Loucy (cell line): ENCODE results near the gene TMEM63A.

ENCODE experiments used
- H2AFZ ChIP-seq: fragments of 200-600 bp; sonication (generic); 2 replicates; pipeline ENCODE4 v1.6.0; 2016; ENCODE audit warnings: antibody characterized with exemption, mild to moderate bottlenecking, low read length, moderate library complexity
- H3F3A ChIP-seq: fragments of 200-600 bp; 2 replicates; pipeline ENCODE4 v1.6.0; 2016; ENCODE audit warnings: antibody characterized with exemption, low read depth, mild to moderate bottlenecking
- H3K27me3 ChIP-seq: fragments of 200-600 bp; sonication (generic); 2 replicates; pipeline ENCODE4 v1.6.1; 2014; ENCODE audit warnings: low read length, mild to moderate bottlenecking; ENCODE audit not compliant: insufficient read depth, poor library complexity, severe bottlenecking
- H3K36me3 ChIP-seq: fragments of 200-600 bp; sonication (generic); 2 replicates; pipeline ENCODE4 v1.6.1; 2016; ENCODE audit warnings: low read length; ENCODE audit not compliant: insufficient read depth
- H3K4me1 ChIP-seq: fragments of 200-600 bp; sonication (generic); 2 replicates; pipeline ENCODE4 v1.5.1; 2014; ENCODE audit warnings: low read length, mild to moderate bottlenecking; ENCODE audit not compliant: insufficient read depth, poor library complexity, severe bottlenecking
- H3K4me2 ChIP-seq: fragments of 200-600 bp; sonication (generic); 2 replicates; pipeline ENCODE4 v1.6.0; 2014; ENCODE audit warnings: antibody characterized with exemption, low read length, low read depth, mild to moderate bottlenecking; ENCODE audit not compliant: poor library complexity, severe bottlenecking
- H3K4me3 ChIP-seq: fragments of 200-600 bp; sonication (generic); 2 replicates; pipeline ENCODE4 v1.5.1; 2014; ENCODE audit warnings: low read length, mild to moderate bottlenecking, mixed read lengths; ENCODE audit not compliant: poor library complexity, severe bottlenecking
- H3K79me2 ChIP-seq: fragments of 200-600 bp; sonication (generic); 2 replicates; pipeline ENCODE4 v1.6.1; 2014; ENCODE audit warnings: low read length; ENCODE audit not compliant: insufficient read depth
- H3K9ac ChIP-seq: fragments of 200-600 bp; sonication (generic); 2 replicates; pipeline ENCODE4 v1.6.0; 2014; ENCODE audit warnings: mild to moderate bottlenecking, low read depth, low read length, moderate library complexity; ENCODE audit not compliant: poor library complexity, severe bottlenecking
- H3K9me2 ChIP-seq: fragments of 200-600 bp; sonication (generic); replicated peaks from 2 replicates; pipeline ENCODE4 v1.6.1; 2016; ENCODE audit warnings: low read depth, low read length, mixed read lengths
- H3K9me3 ChIP-seq: fragments of 200-600 bp; sonication (generic); 2 replicates; pipeline ENCODE4 v1.6.1; 2014; ENCODE audit warnings: mild to moderate bottlenecking, antibody characterized with exemption, low read length, low read depth; ENCODE audit not compliant: insufficient read depth
- H4K20me1 ChIP-seq: fragments of 200-600 bp; sonication (generic); 2 replicates; pipeline ENCODE4 v1.6.0; 2014; ENCODE audit warnings: antibody characterized with exemption, low read length, mild to moderate bottlenecking; ENCODE audit not compliant: insufficient read depth, poor library complexity, severe bottlenecking
- EZH2phosphoT487 ChIP-seq: fragments of 200-600 bp; IDR thresholded peaks from 2 replicates; pipeline ENCODE4 v1.6.1; 2018; ENCODE audit warnings: antibody characterized with exemption, mild to moderate bottlenecking, moderate library complexity, borderline replicate concordance
- TF ChIP-seq, protein P1 (sequence below): fragments of 200-600 bp; sonication (generic); conservative IDR thresholded peaks from 2 replicates; pipeline ENCODE4 v1.5.1; 2014; ENCODE audit warnings: mild to moderate bottlenecking, antibody characterized with exemption, low read length

The TMEM63A gene

DNA sequence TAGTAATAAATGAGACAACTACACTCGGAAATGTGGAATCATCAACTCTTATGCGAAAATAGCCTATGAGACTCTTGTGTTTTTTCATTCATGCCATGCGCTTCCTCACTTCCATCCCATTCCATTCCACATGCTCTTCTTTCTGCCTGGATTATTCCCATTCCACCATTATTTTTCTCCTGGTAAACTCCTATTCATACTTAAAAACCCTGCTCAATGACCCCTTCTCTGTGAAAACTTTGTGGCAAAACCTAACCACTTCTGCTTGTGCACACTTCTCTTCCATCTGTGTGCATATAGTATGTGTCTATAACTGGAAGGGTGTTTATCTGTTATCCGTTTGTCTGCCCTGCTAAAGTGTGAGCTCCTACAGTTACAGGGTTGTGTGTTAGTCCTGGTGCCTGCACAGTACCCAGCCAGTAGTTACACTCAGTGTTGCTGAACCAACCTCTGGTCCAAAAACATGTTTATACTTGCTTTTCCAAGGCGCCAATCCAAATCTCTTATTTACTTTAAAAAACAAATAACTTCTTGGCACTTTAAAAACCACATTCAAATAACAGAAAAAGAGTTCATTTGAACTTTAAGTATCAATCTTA, 61.6 kb downstream of the TMEM63A start:
- no peaks in the 10 kb centered on the region for H3K79me2 ChIP-seq
- no peaks in the 10 kb centered on the region for H3K27me3 ChIP-seq
- no peaks in the 10 kb centered on the region for H3K9me3 ChIP-seq
- no peak overlapping the region for H3K4me3 ChIP-seq
- no peak for TF ChIP-seq EZH2phosphoT487
- TF ChIP-seq, protein P1, sequence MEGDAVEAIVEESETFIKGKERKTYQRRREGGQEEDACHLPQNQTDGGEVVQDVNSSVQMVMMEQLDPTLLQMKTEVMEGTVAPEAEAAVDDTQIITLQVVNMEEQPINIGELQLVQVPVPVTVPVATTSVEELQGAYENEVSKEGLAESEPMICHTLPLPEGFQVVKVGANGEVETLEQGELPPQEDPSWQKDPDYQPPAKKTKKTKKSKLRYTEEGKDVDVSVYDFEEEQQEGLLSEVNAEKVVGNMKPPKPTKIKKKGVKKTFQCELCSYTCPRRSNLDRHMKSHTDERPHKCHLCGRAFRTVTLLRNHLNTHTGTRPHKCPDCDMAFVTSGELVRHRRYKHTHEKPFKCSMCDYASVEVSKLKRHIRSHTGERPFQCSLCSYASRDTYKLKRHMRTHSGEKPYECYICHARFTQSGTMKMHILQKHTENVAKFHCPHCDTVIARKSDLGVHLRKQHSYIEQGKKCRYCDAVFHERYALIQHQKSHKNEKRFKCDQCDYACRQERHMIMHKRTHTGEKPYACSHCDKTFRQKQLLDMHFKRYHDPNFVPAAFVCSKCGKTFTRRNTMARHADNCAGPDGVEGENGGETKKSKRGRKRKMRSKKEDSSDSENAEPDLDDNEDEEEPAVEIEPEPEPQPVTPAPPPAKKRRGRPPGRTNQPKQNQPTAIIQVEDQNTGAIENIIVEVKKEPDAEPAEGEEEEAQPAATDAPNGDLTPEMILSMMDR = no peak
- H4K20me1 ChIP-seq = no peaks in the 10 kb centered on the region
- no peak overlapping the region for H3K9ac ChIP-seq
- H3K4me1 ChIP-seq = peaks cover 11% of the 10 kb centered on the region
- no peak overlapping the region for H2AFZ ChIP-seq
- H3K9me2 ChIP-seq = no peaks in the 10 kb centered on the region
- H3K4me2 ChIP-seq = no peak overlapping the region
- no peaks in the 10 kb centered on the region for H3F3A ChIP-seq
- H3K36me3 ChIP-seq = no peaks in the 10 kb centered on the region

DNA sequence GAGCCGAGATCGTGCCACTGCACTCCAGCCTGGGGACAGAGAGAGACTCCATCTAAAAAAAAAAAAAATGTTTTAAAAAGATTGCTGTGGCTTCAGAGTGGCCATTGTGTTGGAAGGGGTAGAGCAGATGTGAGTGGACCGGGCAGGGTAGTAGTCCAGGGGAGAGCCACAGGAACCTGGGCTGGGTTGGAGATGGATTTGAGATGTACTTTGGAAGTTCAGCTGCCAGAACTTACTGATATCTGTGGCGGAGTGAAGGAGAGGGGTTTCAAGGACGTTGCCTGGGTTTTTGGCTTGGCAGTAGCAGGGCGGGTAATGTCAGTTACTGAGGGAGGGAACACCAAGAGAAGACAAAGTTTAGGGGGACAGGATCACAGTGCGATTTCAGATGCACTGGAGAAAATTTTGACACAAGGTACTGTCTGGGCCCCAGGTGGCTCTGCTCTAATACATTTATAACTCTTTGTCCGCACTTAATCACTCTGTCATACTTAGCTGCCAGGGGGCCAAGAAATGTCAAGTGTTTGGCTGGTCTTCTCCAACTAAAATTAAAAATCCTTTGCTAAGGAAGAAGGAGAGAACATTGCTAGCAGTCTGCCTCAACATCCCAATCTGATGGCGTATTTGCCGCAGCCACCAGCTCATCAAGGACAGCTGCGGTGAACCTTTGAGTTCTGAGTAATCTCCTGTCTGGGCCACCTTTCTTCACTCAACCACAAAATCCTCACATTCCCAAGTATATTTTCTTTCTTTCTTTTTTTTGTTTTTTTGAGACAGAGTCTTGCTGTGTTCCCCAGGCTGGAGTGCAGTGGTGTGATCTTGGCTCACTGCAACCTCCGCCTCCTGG, 62.6 kb downstream of the TMEM63A start:
- Histone ChIP-seq H3K4me3 (no peak overlapping the region), H3K9ac (no peak overlapping the region), H3F3A (no peaks in the 10 kb centered on the region), H3K27me3 (no peaks in the 10 kb centered on the region), H3K9me3 (no peaks in the 10 kb centered on the region), H3K36me3 (no peaks in the 10 kb centered on the region), H3K79me2 (no peaks in the 10 kb centered on the region), H3K4me2 (no peak overlapping the region), H2AFZ (no peak overlapping the region), H3K4me1 (peaks cover 11% of the 10 kb centered on the region), H4K20me1 (no peaks in the 10 kb centered on the region), H3K9me2 (no peaks in the 10 kb centered on the region)
- TF ChIP-seq, protein P1 = no peak
- no peak for TF ChIP-seq EZH2phosphoT487

DNA sequence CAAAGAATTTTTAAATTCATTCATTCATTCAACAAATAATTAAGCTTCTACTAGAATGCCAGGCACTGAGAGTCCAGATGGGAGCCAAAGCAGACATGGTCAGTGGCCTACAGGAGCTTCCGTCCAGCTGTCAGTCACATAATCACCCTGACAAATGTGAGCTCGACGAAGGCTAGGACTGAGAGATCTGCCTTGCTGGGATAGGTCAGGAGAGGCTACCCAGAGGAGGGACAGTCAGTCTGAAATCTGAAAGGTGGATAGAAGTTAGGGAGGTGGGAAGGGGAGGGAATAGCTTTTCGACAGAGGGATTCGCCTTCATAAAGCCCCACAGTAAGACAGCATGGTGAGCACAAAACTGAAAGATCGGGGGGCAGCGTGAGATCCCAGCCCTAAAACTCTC, 64.0 kb downstream of the TMEM63A start:
- H3K79me2 ChIP-seq = no peaks in the 10 kb centered on the region
- H3K9me2 ChIP-seq = no peaks in the 10 kb centered on the region
- TF ChIP-seq, protein P1 = no peak
- no peak for TF ChIP-seq EZH2phosphoT487
- no peak overlapping the region for H2AFZ ChIP-seq
- H3K36me3 ChIP-seq = no peaks in the 10 kb centered on the region
- H3K9me3 ChIP-seq = no peaks in the 10 kb centered on the region
- peak overlapping the region; percentile 11 for H3K9ac ChIP-seq
- no peaks in the 10 kb centered on the region for H3K27me3 ChIP-seq
- peaks cover 11% of the 10 kb centered on the region for H3K4me1 ChIP-seq
- H3F3A ChIP-seq = no peaks in the 10 kb centered on the region
- H3K4me3 ChIP-seq = no peak overlapping the region
- peak overlapping the region; percentile 22 for H3K4me2 ChIP-seq
- H4K20me1 ChIP-seq = no peaks in the 10 kb centered on the region
